ENCODE measurements around the gene RGS6. TPM values are rescaled to one million over a fixed set of nuclear protein-coding genes. Genes with fewer than 3 reads are reported as not detected.

Gene RGS6
- total and polyA plus RNA-seq, 7 donors = 0.79 to 8.0 (median 1.6) TPM; not detected in 2

DNA sequence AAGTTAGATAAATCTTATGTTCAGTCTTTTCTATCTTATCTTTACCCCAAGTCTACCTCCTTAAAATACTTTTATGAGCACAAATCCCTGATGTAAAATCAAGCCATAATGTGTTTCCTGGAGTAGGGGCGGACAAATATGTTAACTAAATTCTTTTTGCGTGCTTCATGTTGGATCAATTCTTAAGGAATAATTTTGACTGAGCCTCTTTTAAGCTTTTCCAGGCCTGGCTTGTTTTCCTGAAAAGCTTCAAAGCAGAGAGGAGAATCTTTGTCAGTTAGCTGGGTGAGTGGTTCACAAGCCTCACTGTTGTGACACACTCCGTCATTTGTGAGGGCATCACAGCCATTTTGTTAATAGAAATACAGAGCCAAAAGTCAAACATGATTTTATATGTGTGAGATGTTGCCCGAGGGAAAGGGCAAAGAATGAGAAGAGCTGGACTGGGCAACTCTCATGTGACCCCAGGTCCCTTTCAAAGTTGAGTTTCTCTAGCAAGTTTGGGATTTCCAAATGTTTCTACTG is 468.9 kb downstream of the RGS6 start:
- TF ChIP-seq POLR2AphosphoS5 (IDR thresholded peaks at IDR 0.05) = no peak
- TF ChIP-seq EP300 (IDR thresholded peaks at IDR 0.05) = no peak
- no peak for TF ChIP-seq POLR2A (IDR thresholded peaks at IDR 0.05)
- TF ChIP-seq, protein P1, sequence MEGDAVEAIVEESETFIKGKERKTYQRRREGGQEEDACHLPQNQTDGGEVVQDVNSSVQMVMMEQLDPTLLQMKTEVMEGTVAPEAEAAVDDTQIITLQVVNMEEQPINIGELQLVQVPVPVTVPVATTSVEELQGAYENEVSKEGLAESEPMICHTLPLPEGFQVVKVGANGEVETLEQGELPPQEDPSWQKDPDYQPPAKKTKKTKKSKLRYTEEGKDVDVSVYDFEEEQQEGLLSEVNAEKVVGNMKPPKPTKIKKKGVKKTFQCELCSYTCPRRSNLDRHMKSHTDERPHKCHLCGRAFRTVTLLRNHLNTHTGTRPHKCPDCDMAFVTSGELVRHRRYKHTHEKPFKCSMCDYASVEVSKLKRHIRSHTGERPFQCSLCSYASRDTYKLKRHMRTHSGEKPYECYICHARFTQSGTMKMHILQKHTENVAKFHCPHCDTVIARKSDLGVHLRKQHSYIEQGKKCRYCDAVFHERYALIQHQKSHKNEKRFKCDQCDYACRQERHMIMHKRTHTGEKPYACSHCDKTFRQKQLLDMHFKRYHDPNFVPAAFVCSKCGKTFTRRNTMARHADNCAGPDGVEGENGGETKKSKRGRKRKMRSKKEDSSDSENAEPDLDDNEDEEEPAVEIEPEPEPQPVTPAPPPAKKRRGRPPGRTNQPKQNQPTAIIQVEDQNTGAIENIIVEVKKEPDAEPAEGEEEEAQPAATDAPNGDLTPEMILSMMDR (IDR thresholded peaks at IDR 0.05) = no peak
- 69 to 81% methylated on average over 4 of the region's 4 CpGs for WGBS, 2 donors
- H3K36me3 ChIP-seq = no peaks in the 10 kb centered on the region

DNA sequence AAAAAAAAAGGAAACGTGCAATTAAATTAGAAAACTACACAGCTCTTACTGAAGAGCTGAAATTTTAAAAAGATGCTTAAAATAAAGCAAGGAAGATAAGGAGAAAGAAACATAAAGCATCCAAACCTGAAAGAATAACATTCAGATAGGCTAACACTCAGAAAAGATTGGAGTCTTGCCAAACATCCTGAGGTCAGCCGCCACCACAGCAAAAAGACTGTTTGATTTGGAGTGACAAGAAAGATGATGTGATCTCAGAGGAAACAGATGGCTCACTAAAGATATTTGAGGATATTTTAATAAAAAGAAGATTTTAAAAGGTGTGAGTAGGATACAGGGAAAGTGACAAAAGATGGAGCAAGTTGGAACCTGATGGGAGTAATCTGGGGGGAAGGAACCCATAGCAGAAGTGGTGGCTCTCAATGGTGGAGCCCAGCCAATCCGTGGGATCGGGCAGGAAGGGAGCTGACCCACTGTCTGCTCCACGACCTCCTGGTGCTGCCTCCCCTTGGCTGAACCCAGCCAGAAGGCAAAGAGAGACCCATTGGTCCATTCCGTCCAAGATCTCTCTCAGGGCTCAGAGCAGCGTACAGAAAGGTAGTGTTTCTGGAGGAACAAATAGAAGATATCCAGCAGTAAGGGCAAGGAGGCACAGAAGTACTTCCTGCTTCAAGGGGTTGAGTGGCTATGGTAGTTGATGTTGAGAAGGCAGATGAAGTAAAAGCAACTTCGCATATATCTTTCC is 469.6 kb downstream of the RGS6 start:
- WGBS, 2 donors = 40 to 68% methylated on average over 8 of the region's 8 CpGs
- intact Hi-C loops (cut with DNase I) = no loop called here
- TF ChIP-seq POLR2AphosphoS5 (IDR thresholded peaks at IDR 0.05) (no peak), EP300 (IDR thresholded peaks at IDR 0.05) (no peak), POLR2A (IDR thresholded peaks at IDR 0.05) (no peak)
- TF ChIP-seq, protein P1 (IDR thresholded peaks at IDR 0.05) = no peak
- no peaks in the 10 kb centered on the region for H3K4me1 ChIP-seq
- DNase-seq = no peak
- no peak overlapping the region for H3K4me3 ChIP-seq
- no peaks in the 10 kb centered on the region for H3K36me3 ChIP-seq
- no peaks in the 10 kb centered on the region for H3K9me3 ChIP-seq
- H3K27ac ChIP-seq = no peak overlapping the region
- H3K27me3 ChIP-seq = no peaks in the 10 kb centered on the region

More for the DNA sequence above, 468.9 kb downstream of the RGS6 start:
- intact Hi-C loops (cut with DNase I) = no loop called here
- H3K4me1 ChIP-seq = no peaks in the 10 kb centered on the region
- DNase-seq = no peak
- no peak overlapping the region for H3K27ac ChIP-seq
- no peaks in the 10 kb centered on the region for H3K27me3 ChIP-seq
- H3K9me3 ChIP-seq = no peaks in the 10 kb centered on the region
- H3K4me3 ChIP-seq = no peak overlapping the region

DNA sequence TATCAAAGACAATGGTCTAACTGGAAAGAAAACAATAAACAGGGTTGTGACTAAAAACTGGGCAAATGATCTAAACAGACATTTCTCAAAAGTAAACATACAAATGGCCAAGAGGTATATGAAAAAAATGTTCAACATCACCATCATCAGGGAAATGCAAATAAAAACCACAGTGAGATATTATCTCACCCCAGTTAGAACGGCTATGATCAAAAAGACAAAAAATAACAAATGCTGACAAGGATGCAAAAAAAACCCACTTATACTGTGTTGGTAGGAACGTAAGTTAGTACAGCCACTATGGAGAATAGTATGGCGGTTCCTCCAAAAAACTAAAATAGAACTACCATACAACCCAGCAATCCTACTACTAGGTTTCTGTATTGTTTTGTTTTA is 470.1 kb downstream of the RGS6 start:
- intact Hi-C loops (cut with DNase I) = no loop called here
- Histone ChIP-seq H3K4me3 (no peak overlapping the region), H3K4me1 (no peaks in the 10 kb centered on the region), H3K9me3 (no peaks in the 10 kb centered on the region), H3K27ac (no peak overlapping the region), H3K36me3 (no peaks in the 10 kb centered on the region), H3K27me3 (no peaks in the 10 kb centered on the region)
- DNase-seq = no peak
- 59 to 83% methylated on average over 3 of the region's 3 CpGs for WGBS, 2 donors
- no peak for TF ChIP-seq POLR2A (IDR thresholded peaks at IDR 0.05)
- TF ChIP-seq, protein P1 (IDR thresholded peaks at IDR 0.05) = no peak
- TF ChIP-seq POLR2AphosphoS5 (IDR thresholded peaks at IDR 0.05) = no peak
- TF ChIP-seq EP300 (IDR thresholded peaks at IDR 0.05) = no peak

DNA sequence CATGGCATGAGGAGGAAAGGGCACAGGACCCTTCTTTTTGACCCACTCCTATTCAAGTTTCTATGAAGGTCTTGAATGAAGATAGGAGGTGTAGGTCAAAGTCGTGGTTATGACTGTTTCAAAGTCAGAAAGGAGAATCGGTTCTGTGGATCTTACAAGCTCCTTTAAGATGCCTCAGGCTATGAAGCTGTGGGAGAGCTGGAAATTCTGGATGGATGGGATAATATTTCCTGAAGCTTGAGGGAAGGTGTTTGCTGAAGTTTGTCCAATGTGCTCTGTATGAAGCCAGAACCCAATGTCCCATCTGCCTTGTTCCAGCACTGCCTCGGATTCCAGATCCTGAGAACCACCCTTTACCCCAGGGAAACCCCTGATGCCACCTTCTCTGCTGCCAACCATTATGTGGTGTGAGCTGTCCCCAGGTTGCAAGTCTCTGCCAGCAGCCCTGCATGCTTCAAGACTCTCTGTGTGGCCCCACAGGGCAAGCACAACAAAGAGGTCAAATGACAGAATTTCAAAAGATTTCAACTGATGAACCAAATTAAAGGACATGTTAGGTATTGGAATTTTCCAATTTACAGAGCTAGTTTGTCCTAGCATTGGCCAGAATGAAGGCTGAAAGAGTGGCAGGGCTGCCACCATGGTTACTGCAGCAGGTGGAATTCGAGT is 472.0 kb downstream of the RGS6 start:
- TF ChIP-seq, protein P1 (IDR thresholded peaks at IDR 0.05) = no peak
- H3K4me1 ChIP-seq = no peaks in the 10 kb centered on the region
- intact Hi-C loops (cut with DNase I) = no loop called here
- H3K9me3 ChIP-seq = peaks cover 0 to 7% (median 1%) of the 10 kb centered on the region in 4 donors
- H3K27ac ChIP-seq = no peak overlapping the region
- H3K36me3 ChIP-seq = no peaks in the 10 kb centered on the region
- WGBS, 2 donors = 70 to 84% methylated on average over 4 of the region's 4 CpGs
- H3K4me3 ChIP-seq = no peak overlapping the region
- H3K27me3 ChIP-seq = no peaks in the 10 kb centered on the region
- no peak for DNase-seq
